ENCODE data around the gene NF1.
"Not testable (repeated sequence)": the region's sequence is repeated elsewhere in the genome, so short reads cannot be mapped to it uniquely, and the experiment has no call there.

NF1 gene, protein sequence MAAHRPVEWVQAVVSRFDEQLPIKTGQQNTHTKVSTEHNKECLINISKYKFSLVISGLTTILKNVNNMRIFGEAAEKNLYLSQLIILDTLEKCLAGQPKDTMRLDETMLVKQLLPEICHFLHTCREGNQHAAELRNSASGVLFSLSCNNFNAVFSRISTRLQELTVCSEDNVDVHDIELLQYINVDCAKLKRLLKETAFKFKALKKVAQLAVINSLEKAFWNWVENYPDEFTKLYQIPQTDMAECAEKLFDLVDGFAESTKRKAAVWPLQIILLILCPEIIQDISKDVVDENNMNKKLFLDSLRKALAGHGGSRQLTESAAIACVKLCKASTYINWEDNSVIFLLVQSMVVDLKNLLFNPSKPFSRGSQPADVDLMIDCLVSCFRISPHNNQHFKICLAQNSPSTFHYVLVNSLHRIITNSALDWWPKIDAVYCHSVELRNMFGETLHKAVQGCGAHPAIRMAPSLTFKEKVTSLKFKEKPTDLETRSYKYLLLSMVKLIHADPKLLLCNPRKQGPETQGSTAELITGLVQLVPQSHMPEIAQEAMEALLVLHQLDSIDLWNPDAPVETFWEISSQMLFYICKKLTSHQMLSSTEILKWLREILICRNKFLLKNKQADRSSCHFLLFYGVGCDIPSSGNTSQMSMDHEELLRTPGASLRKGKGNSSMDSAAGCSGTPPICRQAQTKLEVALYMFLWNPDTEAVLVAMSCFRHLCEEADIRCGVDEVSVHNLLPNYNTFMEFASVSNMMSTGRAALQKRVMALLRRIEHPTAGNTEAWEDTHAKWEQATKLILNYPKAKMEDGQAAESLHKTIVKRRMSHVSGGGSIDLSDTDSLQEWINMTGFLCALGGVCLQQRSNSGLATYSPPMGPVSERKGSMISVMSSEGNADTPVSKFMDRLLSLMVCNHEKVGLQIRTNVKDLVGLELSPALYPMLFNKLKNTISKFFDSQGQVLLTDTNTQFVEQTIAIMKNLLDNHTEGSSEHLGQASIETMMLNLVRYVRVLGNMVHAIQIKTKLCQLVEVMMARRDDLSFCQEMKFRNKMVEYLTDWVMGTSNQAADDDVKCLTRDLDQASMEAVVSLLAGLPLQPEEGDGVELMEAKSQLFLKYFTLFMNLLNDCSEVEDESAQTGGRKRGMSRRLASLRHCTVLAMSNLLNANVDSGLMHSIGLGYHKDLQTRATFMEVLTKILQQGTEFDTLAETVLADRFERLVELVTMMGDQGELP (N-terminal part only)

DNA sequence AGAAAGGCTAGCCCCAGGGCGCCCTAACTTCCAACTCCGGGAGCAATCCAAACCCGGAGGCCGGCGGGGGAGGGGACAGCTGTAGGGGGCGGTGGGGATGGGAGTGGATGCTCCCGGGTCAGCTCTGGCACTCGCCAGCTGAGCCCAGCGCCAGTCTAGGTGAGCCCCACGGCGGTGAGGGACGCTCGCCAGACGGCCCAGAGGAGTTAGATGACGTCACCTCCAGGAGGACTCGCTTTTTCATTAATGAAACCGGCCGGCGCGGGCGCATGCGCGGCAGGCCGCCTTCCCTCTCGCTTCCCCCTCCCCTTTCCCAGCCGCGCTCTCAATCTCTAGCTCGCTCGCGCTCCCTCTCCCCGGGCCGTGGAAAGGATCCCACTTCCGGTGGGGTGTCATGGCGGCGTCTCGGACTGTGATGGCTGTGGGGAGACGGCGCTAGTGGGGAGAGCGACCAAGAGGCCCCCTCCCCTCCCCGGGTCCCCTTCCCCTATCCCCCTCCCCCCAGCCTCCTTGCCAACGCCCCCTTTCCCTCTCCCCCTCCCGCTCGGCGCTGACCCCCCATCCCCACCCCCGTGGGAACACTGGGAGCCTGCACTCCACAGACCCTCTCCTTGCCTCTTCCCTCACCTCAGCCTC, at the start of gene NF1:
TSS of gene NF1 (plus strand) at position 378 of the 636 bp plus-strand sequence. CDS start 333 bp downstream, outside the sequence.
- peak; percentile 40 for DNase-seq

DNA sequence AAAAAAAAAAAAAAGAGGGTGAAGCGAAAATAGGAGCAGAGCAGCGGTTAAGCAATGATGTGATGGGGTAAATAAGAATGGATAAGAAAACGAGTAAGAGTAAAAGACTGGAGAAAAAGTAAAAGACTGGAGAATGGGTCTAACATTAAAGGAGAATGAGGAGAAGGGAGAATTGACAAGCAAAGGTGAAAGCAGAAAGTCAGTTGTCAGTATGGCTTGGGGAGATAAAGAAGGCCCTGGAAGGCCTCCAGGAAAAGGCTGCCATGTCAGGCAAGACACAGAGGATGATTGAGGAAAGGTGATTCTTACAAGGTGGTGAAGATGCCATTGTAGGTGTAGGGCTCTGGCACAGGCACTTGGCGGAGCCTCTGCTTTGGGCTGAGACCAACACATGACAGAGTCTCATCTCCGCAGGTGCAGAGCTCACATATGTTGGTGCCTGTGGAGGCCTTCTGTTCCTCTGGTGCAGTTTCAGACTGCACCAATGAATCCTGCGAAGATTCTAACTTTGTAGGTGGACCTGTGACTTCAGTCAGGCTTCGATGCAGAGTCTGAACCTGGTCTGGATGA, 47.8 kb upstream of the NF1 start:
- DNase-seq, result not testable (repeated sequence)

DNA sequence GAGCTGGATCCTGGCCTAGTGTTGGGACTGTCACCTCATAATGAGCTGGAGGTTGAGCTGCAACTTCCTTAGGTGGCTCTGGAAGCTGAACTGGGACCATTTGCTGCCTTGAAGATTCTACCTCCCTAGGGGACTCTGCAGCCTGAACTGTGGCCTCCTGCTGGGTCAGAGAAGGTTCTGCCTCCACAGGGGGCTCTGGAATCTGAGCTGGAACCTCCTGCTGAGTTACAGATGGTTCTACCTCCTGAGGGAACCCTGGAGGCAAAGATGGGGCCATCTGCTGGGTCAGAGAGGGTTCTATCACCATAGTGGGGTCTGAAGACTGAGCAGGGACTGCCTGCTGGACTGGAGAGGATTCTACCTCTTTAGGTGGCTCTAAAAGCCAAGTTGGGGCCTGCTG, 46.6 kb upstream of the NF1 start:
- DNase-seq, result no peak

DNA sequence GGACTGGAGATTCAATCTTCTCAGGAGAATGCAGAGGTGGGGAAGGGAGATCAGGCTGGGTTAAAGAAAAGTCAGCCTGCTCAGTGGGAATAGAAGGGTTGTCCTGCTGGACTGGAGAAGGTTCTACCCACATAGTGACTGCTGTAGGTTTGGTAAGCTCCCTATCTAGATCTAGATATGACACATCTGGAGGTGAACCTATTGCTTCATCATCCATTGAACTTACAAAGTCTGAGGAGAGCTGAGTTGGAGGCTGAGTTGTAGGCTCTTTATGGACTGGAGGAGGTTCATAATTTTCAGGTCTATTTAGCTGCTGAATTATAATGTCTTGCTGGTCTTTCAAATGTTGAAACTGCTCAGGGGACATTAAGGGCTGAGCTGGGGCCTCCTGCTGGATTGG, 46.0 kb upstream of the NF1 start:
- no peak for DNase-seq

DNA sequence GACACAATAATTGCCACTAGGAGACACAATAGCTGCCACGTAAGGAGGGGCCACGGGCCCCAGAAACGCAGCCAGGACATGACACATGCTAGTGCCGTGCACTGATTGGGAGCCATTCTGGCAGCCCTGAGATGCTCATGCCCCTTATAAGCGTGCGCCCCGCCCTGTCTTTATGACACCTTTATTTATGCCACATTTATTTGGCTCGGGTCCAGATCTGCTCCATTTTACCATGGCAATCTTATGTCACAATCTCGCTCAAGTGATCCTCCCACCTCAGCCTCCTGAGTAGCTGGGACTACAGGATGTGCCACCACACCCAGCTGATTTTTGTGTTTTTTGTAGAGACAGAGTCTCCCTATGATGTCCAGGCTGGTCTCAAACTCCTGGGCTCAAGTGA, 43.8 kb upstream of the NF1 start:
- no peak for DNase-seq

DNA sequence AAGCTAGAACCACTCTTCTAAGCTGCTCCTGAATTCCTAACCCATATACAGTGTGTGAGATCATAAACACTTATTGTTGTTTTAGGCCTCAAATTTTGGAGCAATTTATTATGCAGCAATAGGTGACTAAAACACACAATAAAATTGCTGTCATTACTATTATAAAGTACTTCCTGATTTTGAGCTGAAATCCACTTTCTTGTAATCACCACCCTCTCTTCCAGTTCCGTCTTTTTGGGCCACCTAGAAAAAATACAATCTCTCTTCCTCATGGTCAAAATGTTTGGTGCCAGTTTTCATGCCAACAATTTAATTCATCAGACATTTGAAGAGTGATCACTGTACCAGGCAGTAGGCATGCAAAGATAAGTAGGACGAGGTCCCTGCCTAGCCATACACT, 43.3 kb upstream of the NF1 start:
- DNase-seq, result no peak

DNA sequence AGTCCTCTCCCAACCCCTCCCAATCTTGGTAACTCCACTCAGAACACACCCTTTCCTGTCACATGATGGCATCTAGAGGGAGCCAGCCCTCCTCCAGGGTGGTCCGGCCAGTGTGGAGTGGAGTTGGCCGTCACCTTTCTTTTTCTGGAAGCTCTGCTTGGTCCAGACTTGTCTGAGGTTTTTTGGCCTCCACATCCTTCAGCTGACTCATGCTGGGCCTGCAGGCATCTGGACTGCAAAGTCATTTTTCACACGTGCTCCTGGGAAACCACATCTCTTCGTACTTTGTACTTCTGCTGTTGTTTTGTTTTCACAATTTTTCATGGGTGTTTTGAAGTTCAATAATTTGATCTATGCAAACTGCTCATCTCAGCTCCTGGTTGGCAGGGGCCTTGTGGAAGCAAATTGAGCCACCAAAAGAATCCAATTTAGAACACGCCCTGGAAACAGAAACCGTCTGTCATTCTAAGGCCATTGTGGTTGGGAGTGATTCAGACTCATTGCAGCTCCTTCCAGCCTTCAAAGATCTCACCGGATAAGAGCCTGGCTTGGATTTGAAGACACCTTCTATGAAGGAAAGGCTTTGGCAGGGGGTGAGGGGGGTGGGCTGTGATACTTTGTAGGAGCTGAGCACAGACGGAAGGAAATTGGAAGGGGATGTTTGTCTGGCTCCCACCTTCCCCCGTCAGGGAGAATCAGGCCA, 42.4 kb upstream of the NF1 start:
- DNase-seq, result no peak

DNA sequence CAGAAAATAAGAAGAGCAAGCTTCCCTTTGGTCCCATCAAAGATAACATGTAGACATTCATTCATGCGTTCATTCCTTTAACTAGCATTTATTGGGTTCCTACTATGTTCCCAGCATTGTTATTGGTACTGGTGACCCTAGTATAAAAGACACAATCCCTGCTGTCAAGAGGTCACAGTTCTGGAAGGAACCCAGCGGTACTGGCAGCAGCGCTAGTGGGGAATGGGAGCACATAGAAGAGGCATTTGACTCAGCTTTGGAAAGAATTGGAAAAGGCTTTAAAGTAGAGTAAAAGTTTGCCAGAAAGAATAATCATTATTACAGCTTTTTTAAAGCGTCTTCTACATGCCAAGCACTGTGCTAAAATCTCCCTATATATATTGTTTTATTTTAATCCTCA, 41.7 kb upstream of the NF1 start:
- no peak for DNase-seq

DNA sequence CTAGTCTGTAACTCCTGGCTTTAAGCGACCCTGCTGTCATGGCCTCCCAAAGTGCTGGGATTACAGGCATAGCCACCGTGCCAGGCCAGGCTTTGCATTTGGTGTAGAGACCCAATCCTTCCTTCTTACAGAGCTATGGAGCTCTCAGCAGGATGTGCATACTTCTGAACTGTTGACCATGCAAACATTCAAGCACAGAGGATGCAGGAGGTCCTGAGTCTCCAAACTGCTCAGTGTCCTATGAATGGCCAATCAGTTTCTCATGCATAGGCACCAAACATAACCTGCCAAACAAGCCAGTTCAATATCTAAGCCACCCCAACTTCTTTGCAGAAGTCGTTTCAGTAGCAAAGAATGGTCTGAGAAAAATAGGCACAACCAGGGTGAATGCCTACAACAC, 40.0 kb upstream of the NF1 start:
- no peak for DNase-seq

DNA sequence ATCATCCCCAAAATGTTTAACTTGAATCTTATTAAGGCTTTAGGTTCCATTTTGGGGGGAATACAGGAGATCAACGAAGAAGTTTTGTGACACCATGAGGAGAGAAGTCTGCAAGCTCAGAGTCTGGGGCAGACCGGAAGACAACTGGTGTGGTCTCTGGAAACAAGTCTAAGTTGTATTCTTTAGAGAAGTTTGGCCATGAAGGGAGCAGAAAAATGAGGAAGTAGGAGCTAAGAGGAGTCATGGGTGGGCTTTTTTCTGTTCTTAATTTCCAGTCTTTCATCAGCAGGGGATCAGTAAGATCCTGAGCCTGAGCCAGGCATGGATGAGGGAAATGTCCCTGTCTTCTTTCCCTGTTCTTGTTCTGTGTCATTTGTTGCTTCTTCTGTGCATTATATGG, 35.8 kb upstream of the NF1 start:
- DNase-seq, result no peak

DNA sequence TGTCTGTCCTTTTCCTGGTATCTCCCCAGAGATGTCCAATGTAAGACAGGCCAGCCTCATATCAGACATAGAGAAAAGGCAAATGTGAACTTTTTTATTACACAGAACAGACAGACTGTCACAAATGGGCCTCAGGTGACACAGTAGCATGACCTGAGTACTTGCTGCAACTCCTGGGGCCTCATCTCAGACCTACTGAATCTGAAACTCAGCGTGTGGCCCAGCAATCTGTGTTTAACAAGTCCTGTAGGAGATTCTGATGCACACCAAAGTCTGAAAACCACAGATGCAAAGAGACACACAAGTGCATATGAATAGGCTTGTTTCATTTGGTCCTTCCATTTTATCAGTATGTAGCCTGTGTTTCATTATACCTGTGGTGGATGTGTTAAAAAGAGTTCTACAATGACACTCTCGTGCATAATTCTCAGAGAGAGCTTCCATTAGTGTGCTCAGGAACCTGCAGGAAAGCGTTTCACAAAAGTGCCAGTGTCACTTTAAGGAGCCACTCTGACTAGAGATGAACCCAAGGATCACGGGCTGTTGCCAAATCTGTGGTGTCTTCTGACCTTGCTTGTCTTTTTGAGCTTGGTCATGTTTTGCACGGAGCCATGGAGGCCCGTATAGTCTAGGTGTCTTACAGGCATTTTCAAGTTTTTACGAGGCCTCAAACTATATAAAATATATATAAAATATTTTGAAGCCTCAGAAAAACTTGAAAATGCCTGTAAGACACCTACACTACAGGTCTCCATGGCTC, 33.8 kb upstream of the NF1 start:
- no peak for DNase-seq

DNA sequence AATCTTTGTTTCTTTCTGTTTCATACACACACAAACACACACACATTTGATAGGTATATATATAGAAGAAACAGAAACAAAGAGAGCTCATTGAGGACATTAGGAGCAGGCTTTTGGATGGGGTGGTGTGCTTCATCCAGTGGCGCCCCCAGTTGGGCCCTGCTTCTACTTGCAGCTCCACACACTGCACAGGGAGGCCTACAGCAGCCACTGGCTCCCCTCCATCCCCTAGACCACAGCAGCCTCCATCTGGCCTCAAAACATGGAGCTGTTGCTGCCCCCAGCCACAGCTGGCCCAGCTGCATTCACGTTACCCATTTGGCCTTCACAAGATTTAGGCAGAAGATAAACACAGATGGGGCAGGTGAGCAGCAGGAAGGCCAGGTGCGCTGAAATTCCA, 33.1 kb upstream of the NF1 start:
- no peak for DNase-seq

DNA sequence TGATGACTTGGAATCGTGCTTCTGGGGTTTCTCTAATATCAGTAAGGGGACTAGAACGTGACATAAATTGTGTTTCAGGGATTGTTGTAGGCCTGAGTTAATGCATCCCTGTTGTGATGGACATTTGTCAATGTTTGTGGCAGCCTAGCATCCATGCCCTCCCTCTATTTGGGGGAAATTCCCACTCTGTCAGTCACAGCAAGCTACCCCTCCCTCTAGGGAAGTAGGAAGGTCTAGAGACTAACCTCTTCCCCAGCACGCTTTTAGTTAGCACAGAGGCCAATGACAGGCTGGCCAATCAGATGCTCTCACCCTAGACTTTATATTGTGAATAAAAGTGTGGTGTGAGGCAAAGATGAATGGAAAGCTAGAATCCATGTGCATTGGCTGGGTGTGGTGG, 32.4 kb upstream of the NF1 start:
- DNase-seq, result no peak

DNA sequence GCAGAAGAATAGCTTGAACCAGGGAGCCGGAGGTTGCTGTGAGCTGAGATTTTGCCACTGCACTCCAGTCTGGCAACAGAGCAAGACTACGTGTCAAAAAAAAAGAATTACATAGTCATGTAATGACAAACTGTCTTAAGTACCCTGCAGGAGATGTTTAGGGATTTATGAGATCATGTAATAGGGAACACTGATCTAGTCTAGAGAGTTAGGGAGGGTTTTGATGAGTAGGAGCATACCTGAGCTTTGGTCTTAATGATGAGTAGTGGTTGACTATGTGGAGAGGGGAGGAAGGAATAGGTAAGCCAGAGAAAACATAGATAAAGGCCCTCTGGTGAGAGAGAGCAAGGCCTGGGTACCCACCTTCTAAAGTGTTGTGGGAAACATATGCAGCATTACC, 30.1 kb upstream of the NF1 start:
- no peak for DNase-seq

DNA sequence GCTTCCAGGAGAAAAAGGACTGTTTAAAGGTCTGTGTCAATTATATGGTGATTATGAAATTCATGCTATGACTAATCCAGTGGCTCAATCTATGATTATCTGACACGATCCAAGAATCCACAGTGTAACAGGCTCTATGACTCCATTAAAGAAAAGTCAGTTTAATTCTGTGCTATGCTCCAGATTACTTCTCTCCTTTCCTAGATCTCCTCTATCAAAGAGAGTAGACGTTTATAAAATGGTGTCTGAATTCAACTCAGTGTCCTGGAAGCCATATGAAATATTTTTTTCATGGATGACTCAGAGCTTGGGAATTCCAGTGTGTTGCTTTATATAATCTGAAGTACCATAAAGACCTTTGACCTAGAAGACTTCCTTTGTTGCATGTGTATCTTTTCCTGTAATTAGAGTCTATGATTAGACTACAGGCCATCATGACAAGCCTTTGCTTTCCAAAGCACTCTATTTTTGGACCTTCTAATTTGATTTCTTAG, 27.0 kb upstream of the NF1 start:
- no peak for DNase-seq

DNA sequence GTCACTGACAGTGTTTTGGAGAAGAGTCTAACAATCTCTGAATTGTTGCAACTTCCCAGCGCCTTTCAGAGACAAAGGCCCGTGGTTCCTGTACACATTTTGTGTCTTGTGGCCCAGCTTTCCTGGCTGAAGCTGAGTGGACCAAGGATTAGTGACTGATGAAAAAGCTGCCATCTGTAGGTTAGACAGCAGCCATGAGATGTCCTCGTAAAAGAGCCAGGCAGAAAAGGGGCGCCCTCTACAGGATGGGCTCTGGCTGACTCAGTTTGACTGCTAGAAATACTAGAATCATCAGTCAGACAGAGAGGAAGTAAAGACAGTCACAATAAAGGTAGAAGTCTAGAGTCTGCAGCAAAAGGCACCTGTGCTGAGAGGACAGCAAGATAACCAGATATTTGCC, 26.5 kb upstream of the NF1 start:
- DNase-seq, result no peak

DNA sequence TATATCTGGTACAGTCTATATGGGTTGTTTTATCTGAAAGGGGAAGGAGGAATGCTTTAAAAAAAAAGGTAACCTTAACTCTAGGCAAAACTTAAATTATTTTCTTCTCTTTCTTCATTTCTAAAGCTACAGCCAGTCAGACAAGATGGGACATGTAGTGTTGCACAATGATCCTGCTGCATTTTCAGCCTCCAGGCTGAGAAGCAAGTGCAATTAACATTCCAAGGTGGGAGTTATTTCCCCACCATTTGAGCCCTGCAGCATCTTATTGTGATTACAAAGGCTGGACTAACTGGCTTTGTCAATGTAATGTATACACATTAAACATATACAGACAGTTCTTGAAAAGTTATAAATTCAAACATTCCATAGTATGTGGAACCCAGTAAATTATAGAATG, 22.6 kb upstream of the NF1 start:
- no peak for DNase-seq

DNA sequence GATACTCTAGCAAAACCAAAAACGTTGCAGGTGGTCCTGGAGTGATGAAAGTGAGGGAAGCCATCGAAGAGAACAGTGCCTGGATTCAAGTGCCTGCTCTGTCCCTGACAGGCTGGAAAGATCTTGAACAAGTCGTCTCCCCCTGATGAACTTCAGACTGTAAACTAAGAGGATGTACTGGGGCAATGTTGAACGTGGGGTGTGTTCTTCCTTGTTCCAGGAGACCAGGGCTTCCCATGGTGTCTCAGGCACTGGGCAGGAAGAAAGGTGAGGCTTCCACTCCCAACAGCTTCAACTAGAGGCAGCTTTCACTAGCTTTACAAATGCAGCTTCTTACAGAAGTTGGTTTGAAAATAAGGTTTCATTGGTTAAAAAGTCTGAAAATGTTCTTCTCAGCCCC, 21.4 kb upstream of the NF1 start:
- DNase-seq, result no peak

DNA sequence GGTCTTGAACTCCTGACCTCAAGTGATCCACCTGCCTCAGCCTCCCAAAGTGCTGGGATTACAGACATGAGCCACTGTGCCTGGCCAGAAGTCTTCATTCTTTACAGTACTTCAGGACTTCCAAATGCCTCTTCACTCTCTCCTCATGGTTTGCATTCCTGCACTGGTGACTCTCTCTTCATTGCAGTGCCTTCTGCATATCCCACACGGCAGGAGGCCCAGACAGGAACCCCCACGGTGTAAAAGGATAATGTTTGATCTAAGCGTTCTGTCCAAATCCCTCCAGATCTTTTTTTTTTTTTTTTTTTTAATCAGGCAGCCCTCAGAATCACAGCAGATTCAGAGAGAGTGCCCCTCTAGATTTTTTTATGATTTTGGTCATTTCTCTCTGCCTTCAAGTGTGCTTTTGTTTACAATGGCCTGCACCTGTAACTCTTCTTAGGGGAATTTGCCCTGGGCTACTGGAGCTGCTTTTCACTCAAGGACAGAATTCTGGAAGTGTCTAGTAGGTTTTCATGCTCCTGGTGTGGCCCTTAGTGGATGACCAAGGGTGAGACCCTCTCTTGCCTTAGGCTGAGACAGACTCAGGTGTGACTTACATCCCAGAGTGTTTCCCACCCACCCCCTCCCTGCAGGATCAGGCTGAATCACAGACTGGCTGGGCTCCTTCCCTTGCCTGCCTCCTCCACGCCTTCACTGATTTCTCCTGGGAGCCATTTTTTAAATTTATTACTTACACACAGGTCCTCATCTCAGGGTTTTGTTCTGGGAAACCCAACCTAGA, 19.8 kb upstream of the NF1 start:
- DNase-seq, result no peak

DNA sequence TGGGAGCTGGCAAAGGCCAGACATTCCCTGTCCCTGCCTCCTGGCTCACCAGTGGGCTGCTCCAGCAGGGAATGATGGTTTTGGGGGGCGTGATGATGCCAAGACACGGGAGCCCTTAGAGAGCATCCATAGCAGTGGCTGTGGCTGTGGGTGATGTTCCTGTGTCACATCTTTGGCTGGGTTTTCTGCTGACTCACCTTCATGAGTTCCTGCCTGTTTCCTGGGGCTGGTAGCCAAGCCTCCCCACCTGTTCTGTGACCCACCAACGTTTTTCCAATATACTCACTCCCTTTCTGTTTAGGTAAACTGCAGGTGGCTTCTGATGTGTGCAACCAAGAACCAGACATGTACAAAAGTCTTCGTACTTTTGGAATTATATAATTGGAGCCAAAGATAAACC, 16.5 kb upstream of the NF1 start:
- DNase-seq, result no peak

Measured in cortex of kidney (tissue), 1 donor.